HTR-8/SVneo (cell line): Measurements from ENCODE around the gene ASMTL.
"Not testable (repeated sequence)": the region's sequence is repeated elsewhere in the genome, so short reads cannot be mapped to it uniquely, and the experiment has no call there.

Source experiments
- DNase-seq: peaks from one replicate; pipeline ENCODE4 v3.0.0; 2011; ENCODE audit warnings: low spot score, mixed read lengths; ENCODE audit not compliant: insufficient read length
- FAIRE-seq: peaks from 2 replicates; lab custom pipeline; 2011; peaks lifted over from hg19 to GRCh38; lab: Jason Lieb, UNC

Gene ASMTL

GRCh38 chrX:1416327-1416784, 36.4 kb downstream of the ASMTL start:
- no peak for DNase-seq
- peak; percentile 93 for FAIRE-seq

DNA sequence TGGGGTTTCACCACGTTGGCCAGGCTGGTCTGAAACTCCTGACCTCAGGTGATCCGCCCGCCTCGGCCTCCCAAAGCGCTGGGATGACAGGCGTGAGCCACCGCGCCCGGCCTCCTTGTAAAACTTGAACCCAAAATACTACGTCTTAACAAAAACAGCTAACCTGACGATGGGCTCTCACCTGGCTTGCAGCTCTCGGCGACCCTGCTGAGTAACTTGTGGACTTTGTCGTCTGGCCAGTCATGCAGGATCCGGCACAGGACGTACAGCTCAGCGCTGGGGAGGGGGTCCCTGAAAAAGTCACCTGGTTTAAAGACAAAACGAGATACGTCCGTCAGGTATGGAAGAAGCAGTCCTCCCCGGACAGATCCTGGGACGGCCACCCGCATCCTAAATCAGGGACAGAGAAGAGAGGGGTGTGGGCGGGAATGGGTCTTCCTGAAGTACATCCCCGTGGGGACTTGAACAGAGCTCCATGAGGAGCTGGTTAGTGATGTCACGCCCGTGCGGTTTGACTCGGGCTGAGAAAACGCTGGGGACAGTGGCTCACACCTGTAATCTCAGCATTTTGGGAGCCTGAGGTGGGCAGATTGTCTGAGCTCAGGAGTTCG, 40.1 kb downstream of the ASMTL start:
- DNase-seq (no peak), FAIRE-seq (no peak)

DNA sequence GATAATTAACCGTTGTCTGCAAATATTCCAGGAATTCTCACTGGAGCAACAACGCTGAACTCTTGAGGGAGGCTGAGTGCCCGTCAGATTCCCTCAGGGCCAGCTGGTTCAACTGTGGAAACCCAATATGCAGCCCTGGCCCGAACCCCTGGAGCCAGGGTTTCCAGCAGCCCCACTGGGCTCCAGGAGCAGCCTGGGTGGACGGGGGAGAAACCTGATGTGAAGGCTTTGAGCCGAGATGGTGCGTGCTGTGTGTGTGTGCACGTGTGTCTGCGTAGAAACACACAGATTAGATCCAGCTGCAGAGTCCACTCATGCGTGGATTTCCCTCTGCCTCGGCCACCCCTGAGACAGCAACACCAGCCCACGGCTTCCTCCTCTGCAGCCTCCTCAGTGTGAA, 41.4 kb downstream of the ASMTL start:
- FAIRE-seq (no peak), DNase-seq (no peak)

GRCh38 chrX:1407035-1407434, 45.7 kb downstream of the ASMTL start:
- FAIRE-seq = peak; percentile 74

GRCh38 chrX:1405769-1406168, 46.9 kb downstream of the ASMTL start:
- FAIRE-seq = peak; percentile 76

More at GRCh38 chrX:1407035-1407434, 45.7 kb downstream of the ASMTL start:
- DNase-seq = no peak

DNA sequence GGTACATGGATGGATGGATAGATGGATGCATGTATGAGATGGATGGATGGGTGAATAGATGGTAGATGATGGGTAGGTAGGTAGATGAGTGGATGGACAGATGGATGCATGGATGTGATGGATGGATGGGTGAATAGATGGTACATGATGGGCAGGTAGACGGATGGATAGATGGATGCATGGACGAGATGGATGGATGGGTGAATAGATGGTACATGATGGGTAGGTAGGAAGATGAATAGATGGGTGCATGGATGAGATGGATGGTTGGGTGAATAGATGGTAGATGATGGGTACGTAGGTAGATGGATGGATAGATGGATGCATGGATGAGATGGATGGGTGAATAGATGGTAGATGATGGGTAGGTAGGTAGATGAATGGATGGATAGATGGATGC, 48.8 kb downstream of the ASMTL start:
- DNase-seq = not testable (repeated sequence)
- FAIRE-seq = peak; percentile 74

More at GRCh38 chrX:1405769-1406168, 46.9 kb downstream of the ASMTL start:
- DNase-seq = not testable (repeated sequence)

GRCh38 chrX:1403228-1403627, 49.5 kb downstream of the ASMTL start:
- DNase-seq (no peak), FAIRE-seq (no peak)

- FAIRE-seq (no peak), DNase-seq (no peak)
Measured at GRCh38 chrX:1401611-1402430, 50.9 kb downstream of the ASMTL start.

GRCh38 chrX:1400742-1401471, 51.8 kb downstream of the ASMTL start:
- DNase-seq = no peak
- FAIRE-seq = no peak

- FAIRE-seq (no peak), DNase-seq (no peak)
Measured at GRCh38 chrX:1400049-1400448, 52.7 kb downstream of the ASMTL start.

GRCh38 chrX:1398431-1399340, 54.0 kb downstream of the ASMTL start:
- DNase-seq = no peak
- FAIRE-seq = no peak

- DNase-seq (no peak), FAIRE-seq (no peak)
Measured at GRCh38 chrX:1397441-1398270, 55.1 kb downstream of the ASMTL start.

- DNase-seq (no peak), FAIRE-seq (no peak)
Measured at GRCh38 chrX:1397001-1397400, 55.7 kb downstream of the ASMTL start.

- FAIRE-seq = peak; percentile 59
Measured at GRCh38 chrX:1395646-1396216, 57.0 kb downstream of the ASMTL start.

DNA sequence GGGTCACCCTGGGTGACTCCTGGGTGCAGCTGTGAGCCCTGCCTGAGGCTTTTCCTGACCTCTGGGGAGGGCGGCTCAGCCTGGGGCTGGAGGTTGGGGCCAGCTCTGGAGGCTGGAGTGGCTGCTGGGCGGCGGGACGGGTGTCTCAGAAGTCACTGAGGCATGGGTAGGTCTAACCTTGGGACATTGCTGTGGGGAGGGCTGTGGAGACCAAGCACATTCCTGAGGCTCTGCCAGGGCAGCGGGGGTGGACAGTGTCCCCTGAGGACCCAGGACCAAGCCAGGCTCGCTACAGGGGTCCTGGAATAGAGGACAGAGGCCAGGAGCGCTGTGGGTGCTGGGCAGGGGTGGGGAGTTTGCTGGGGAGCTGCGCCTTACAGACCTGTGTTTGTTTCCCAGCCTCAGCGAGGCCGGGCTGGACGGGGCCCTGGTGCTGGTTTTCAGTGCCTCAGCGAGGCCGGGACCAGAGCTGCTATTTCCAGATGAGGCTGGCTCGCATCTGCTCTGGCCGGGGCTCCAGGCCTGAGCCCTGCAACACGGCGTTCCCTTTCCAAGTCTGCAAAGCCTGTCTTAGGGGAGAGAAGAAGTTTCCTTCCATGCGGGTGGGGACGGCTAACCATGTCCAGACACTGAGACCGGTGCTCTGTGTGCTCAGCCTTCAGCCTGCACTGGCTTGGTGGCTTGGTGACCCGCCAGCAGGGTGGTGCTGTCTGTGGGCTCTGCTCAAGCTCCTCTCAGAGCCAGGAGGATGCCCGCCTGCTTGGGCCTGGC, 57.8 kb downstream of the ASMTL start:
- FAIRE-seq (peak; percentile 26), DNase-seq (no peak)

More at GRCh38 chrX:1395646-1396216, 57.0 kb downstream of the ASMTL start:
- no peak for DNase-seq

DNA sequence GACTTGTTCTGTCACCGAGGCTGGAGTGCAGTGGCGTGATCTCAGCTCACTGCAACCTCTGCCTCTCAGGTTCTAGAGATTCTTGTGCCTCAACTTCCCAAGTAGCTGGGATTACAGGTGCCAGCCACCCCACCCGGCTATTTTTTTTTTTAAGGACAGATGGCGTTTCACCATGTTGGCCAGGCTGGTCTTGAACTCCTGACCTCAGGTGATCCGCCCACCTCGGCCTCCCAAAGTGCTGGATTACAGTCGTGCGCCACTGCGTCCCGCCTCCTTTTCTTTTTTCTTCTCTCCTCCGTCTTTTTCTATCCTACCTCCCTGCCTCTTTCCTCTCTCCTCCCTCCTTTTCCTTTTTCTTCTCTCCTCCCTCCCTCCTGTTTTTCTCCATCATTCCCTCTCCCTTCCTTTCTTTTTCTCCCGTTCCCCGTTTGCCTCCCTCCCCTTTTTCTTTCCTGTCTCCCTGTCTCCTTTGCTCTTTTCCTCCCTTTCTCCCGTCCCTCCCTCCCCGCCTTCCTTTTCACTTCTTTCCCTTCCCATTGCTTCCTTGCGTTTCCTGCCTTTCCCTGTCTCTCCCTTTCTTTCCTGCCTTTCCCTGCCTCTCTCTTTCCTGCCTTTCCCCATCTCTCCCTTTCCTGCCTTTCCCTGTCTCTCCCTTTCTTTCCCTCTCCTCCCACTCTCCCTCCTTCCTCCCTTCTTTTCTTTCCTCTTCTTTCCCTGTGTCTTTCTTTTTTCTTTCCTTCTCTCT, 58.7 kb downstream of the ASMTL start:
- FAIRE-seq = no peak

GRCh38 chrX:1392376-1393068, 60.2 kb downstream of the ASMTL start:
- FAIRE-seq (no peak), DNase-seq (peak; percentile 44)

More for the DNA sequence above, 58.7 kb downstream of the ASMTL start:
- no peak for DNase-seq
